ENCODE measurements around the gene ZNF281.
"Not testable (repeated sequence)": the region's sequence is repeated elsewhere in the genome, so short reads cannot be mapped to it uniquely, and the experiment has no call there.

ZNF281 gene

GRCh38 chr1:200362421-200362820 lies 47.4 kb downstream of the ZNF281 start:
- no peak for DNase-seq

GRCh38 chr1:200359610-200360163 lies 50.1 kb downstream of the ZNF281 start:
- DNase-seq, result no peak

- DNase-seq, result not testable (repeated sequence)
These were observed 51.9 kb downstream of the ZNF281 start for GRCh38 chr1:200357925-200358324.

GRCh38 chr1:200355801-200356200 lies 54.0 kb downstream of the ZNF281 start:
- no peak for DNase-seq
